ENCODE measurements around the gene LY6G6C.

LY6G6C gene, protein sequence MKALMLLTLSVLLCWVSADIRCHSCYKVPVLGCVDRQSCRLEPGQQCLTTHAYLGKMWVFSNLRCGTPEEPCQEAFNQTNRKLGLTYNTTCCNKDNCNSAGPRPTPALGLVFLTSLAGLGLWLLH

GRCh38 chr6:31721351-31722020, at the start of gene LY6G6C:
Gene LY6G6C (minus strand): TSS chr6:31721746. CDS start chr6:31721679, 67 bp downstream.
- no peak for DNase-seq (ENCODE audit: low spot score)

- DNase-seq (ENCODE audit: low spot score), result no peak
Measured at GRCh38 chr6:31770860-31771259, 49.3 kb upstream of the LY6G6C start.

DNA sequence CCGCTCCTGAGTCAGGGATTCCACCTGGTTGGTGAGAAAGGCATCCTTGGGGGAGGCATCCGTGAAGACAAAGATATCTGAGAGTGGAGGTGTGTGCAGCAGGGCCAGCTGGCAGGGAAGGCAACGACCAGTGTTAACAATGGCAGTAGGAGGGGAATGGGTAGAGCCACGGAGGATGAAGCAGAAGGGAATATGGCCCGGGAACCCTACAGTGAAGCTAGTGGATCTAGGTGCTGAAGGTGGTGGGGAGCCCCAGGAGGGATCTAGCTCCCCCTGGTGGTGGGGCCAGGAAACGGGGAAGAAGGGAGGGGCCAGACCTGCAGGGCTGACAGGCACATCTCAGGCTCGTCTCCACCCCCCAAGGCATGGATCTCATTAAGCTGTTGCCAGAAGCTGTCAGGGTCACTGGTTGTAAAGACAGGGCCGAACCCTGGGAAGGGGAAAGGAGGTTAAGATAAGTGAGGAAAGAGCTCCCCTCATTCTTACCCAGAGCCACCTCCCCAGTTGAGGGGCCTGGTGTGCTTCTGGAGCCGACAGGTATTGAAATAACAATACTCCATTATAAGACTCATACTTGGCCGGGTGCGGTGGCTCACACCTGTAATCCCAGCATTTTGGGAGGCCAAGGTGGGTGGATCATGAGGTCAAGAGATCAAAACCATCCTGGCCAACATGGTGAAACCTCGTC, 48.3 kb upstream of the LY6G6C start:
- DNase-seq (ENCODE audit: low spot score), result peak; percentile 91

DNA sequence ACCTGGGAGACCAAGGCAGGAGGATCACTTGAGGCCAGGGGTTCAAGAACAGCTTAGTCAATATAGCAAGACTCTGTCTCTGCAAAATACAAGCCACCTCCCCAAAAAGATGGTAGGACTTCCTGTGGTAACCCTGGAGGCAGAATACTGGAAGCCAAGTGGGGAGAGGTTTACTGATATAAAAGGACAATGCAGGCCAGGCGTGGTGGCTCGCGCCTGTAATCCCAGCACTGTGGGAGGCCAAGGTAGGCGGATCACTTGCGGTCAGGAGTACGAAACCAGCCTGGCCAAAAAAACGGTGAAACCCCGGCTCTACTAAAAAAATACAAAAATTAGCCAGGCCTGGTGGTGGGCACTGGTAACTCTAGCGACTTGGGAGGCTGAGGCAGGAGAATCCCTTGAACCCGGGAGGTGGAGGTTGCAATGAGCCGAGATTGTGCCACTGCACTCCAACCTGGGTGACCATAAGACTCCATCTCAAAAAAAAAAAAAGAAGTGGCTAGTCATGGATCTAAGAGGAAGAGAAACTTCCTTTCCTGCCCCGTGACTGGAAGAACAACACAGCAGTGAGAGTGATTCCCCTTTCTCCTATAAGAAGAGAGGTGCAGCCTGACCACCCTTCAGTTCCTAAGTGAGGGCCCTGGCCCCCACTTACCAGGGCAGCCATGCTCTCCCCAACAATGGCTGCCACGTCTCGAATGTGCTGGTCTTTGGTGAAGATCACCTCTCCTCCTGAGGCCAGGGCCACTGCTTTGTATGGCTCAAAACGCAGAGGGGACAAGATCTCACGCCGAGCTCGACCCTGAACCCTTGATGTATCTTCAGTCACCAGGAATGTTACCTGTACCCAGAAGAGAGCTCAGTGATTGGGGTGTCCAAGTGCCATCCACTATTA, 47.1 kb upstream of the LY6G6C start:
- no peak for DNase-seq (ENCODE audit: low spot score)

DNA sequence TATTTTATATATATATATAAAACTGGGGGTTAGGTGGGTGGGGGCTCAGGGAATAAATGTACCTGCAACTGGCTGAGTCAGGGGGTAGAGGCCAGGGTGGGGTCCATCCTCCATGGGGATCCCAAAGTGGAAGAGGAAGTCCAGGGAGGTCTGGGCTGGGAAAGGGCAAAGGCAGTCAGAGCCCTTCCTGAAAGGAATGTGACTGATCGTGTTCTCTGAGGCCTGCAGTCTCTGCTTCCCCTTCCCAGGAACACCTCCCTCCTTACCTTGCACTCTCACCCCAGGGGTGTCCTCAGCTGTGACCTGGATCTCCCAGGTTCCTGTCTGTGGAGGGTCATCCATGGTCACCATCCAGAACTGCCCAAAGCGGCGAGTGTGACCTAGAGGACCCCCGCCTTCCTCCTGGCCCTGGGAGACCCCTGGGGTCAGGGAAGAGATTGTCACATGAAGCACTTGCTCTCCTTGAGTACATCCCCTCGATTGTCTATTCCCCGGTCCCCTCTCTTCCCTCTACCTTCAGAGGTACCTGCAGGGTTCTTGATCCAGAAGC, 45.6 kb upstream of the LY6G6C start:
- no peak for DNase-seq (ENCODE audit: low spot score)

- no peak for DNase-seq (ENCODE audit: low spot score)
Measured at GRCh38 chr6:31765910-31766794, 44.6 kb upstream of the LY6G6C start.

DNA sequence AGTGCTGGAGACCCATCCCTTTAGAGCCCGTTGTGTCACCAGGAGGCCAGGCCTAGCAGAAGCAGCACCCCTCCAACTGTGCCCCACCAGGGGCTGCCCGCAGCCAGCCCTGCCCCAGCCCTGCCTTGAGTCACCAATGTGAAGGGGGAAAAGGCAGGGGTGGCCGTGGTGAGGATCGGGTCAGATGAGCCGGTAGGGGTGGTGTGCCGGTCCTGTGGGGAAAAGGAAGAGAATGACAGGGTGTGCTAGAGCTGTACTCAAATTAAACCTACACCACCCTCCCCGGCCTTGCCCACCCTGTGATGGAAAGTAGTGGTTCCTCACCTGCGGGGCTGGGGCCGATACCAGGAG, 44.0 kb upstream of the LY6G6C start:
- no peak for DNase-seq (ENCODE audit: low spot score)

DNA sequence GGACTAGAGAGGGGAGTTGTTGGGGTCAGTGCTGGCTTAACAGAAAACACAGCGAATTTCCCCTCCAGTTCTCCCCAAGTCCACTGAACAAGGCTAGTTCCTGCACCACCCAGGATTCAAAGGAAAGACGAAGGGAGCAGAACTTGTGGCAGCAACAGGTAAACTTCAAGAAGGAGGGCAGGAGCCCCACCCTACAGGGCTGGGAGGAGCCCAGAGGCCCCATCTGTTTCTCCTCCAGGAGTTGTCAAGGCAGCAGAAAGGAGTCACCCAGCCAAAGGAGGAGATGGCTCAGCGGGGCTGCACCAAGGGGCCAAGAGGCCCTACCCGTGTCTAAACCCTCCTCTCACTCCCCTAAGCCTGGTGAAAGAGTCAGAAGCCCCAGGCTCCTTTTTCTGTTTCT, 42.7 kb upstream of the LY6G6C start:
- no peak for DNase-seq (ENCODE audit: low spot score)

- DNase-seq (ENCODE audit: low spot score), result no peak
Measured at GRCh38 chr6:31763619-31763940, 42.0 kb upstream of the LY6G6C start.

DNA sequence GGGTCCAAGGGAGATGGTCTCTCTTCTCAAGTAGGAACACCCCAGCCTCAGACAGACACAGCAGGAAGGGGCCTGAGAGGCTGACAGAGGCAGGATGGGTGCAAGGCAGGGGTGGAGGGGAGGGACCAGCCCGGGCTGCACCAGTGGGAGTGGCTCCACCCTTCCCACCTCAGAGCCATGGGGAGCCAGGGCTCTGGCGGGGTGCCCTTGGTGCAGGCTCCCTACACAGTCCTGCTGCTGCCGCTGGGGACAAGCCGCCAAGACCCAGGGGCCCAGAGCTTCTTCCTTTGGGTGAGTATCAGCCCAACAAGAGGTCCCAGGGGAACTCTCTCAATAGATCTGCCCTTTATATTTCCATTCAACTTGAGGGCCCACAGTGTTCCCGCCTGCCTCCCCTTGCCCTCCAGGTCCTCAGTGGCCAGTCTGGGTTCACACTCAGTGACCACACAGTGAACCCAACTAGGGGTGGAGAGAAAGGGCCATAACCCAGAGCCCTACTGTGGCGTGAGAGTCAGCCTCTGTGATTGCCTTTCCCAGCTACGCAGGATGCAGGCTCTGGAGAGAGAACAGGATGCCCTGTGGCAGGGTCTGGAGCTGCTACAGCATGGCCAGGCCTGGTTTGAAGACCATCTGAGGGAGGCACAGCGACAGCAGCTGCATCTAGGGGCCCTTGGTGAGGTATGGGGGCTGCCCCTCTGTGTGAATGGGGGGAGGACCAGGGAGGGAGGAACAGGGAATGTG, 41.5 kb upstream of the LY6G6C start:
- DNase-seq (ENCODE audit: low spot score), result no peak

DNA sequence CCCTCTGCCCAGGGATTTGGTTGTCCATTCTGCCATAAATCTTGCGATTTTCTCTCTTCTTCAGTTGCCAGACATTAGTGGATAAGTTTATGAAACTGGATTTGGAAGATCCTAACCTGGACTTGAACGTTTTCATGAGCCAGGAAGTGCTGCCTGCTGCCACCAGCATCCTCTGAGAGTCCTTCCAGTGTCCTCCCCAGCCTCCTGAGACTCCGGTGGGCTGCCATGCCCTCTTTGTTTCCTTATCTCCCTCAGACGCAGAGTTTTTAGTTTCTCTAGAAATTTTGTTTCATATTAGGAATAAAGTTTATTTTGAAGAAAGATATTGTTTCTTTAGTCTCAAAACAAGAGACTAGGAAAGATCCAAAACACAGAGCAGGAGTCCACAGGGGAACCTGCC, 40.8 kb upstream of the LY6G6C start, which contains the start of gene SAPCD1:
Gene SAPCD1 (plus strand): TSS at position 301 of the 400 bp plus-strand sequence. CDS start 399 bp downstream, outside the sequence.
- no peak for DNase-seq (ENCODE audit: low spot score)

DNA sequence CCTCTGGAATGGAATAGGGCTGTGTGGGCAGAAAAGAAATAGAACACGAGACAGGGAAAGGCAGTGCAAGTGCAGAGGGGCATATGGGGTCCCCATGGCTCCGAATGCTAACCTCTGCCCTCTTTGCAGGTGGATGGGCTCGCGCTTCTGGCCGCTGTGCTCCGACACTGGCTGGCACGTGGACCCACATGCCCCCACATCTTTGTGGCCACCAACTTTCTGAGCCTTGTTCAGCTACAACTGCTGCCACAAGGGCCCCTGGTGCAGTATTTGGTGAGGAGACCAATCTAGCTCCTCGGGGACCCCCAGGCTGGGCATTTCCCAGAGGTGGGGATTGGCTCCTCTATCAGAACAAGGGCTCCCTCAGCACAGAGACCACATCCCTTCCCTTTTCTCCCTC, 39.8 kb upstream of the LY6G6C start:
- DNase-seq (ENCODE audit: low spot score), result no peak

- no peak for DNase-seq (ENCODE audit: low spot score)
Measured at GRCh38 chr6:31760790-31761189, 39.2 kb upstream of the LY6G6C start.

GRCh38 chr6:31758281-31758680, 36.7 kb upstream of the LY6G6C start:
- no peak for DNase-seq (ENCODE audit: low spot score)

DNA sequence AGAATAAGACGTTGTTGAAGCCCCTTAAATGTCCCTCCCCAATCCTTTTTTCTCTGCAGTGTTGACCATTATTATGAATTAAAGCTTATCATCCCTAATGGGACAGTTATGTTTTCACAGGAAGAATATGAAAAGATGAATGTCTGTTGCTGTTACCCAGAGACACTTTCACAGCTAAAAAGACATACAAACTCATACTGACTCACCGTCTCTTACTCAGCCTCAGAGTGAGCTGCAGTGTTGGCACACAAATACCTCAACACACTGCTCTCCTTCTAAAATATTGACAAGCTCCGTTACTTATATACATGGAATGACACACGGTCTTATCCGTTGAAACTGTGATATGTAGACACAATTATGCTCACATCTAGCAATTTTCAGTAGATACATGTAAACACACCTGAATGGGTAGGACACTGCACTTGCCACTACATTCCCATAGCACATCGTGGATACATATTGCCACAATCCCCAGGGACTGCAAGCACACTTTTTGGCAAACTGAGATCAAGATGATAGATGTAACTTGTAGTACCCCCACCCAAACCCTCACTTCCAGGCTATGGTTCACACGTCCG, 31.3 kb upstream of the LY6G6C start:
- DNase-seq (ENCODE audit: low spot score), result no peak

- no peak for DNase-seq (ENCODE audit: low spot score)
Measured at GRCh38 chr6:31750411-31751022, 29.0 kb upstream of the LY6G6C start.

GRCh38 chr6:31749301-31750036, 27.9 kb upstream of the LY6G6C start:
- no peak for DNase-seq (ENCODE audit: low spot score)

DNA sequence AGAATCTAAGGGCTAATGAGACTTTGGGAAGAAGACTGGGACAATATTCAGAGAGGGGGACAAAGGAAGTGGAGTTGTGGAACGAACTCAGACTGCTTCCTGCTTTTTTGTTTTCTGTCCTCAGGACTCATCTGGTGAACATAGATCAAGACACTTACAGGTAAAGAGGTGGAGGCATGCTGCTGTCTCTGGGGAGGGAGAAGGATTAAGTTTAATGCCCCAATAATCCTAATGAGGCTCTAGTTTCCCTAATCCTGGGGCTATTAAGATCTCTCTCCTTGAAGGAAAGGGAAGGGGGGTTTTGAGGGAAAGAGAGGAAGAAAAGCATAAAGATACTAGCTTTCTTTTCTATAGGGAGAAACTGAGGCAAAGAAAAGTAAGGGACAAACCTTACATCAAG, 22.9 kb upstream of the LY6G6C start:
- DNase-seq (ENCODE audit: low spot score), result no peak

DNA sequence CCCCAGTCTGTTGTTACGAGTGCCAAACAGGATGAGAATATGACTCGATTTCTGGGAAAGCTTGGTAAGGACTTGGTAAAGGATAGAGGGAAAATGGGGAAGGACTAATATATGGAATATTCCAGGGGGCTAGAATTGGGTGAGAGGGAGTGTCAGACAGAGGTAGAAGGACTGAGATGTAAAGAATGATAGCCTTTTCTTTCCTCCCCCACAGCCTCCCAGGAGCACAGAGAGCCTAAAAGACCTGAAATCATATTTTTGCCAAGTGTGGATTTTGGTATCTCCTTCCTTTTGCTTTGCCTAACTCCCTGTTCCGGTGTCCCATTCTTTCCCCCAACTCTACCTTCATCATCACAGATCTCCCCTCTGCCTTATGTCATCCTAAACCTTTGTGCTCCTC, 21.3 kb upstream of the LY6G6C start:
- DNase-seq (ENCODE audit: low spot score), result no peak
